Vagina (tissue), 2 donors: ENCODE data around the gene POLA1.

ENCODE experiments used
- CTCF ChIP-seq, 3 experiments: fragments of 450-650 bp in 2 of 3; fragments of 200-600 bp in 1 of 3; sonication (generic) in 1 of 3; IDR thresholded peaks; one replicate each; pipeline ENCODE4 v1.5.1; 2017 to 2019; ENCODE audit warnings: antibody characterized with exemption in 3 of 3, mild to moderate bottlenecking in 2 of 3, moderate library complexity in 2 of 3
- POLR2A ChIP-seq, 2 donors: fragments of 450-650 bp; IDR thresholded peaks; one replicate each; pipeline ENCODE4 v1.6.1; 2017; ENCODE audit warnings: antibody characterized with exemption in 2 of 2, mild to moderate bottlenecking in 2 of 2, moderate library complexity in 2 of 2
- POLR2AphosphoS5 ChIP-seq, 2 donors: sonication (generic); formaldehyde crosslinking; IDR thresholded peaks; one replicate each; pipeline ENCODE4 v1.9.0; 2017; ENCODE audit warnings: antibody characterized with exemption in 2 of 2, mild to moderate bottlenecking in 2 of 2, low read depth in 1 of 2; ENCODE audit not compliant: insufficient read depth in 1 of 2

GRCh38 chrX:24748196-24748595 is 54.5 kb downstream of the POLA1 start:
- TF ChIP-seq CTCF (IDR thresholded peaks at IDR 0.05) = no peak
- no peak for TF ChIP-seq POLR2A (IDR thresholded peaks at IDR 0.05)
- no peak for TF ChIP-seq POLR2AphosphoS5 (IDR thresholded peaks at IDR 0.05; ENCODE audit: insufficient read depth in 1 of 2, low read depth in 1 of 2)
